HEK293 (cell line): Measurements from ENCODE around the gene TRAF3IP3.

ENCODE experiments used
- CTCF ChIA-PET: fragments of 350-600 bp; formaldehyde crosslinking; extraction: SDS; loops from one replicate; lab custom pipeline; 2021; ENCODE audit warnings: antibody characterized with exemption; lab: Yijun Ruan, JAX
- POLR2A ChIA-PET: fragments of 300-600 bp; formaldehyde crosslinking; extraction: SDS; loops from one replicate; lab custom pipeline; 2020; ENCODE audit warnings: antibody characterized with exemption, inconsistent platforms; lab: Yijun Ruan, JAX
- H3K27ac ChIP-seq: fragments of 200-500 bp; sonication (Bioruptor generic); 2 replicates; pipeline ENCODE4 v1.5.1; 2014; ENCODE audit warnings: low read depth, low read length, control low read depth, inconsistent platforms; ENCODE audit errors: extremely low read depth
- H3K36me3 ChIP-seq, 2 experiments: fragments of 200-500 bp in 1 of 2; sonication (Bioruptor generic) in 1 of 2; 1 replicate in 1 of 2; 2 replicates in 1 of 2; pipeline ENCODE4 v1.5.1; 2014 to 2017; ENCODE audit warnings: inconsistent platforms in 2 of 2, low read length in 2 of 2; ENCODE audit not compliant: control insufficient read depth in 2 of 2, insufficient read depth in 1 of 2
- H3K4me1 ChIP-seq: fragments of 200-500 bp; sonication (Bioruptor generic); 2 replicates; pipeline ENCODE4 v1.5.1; 2014; ENCODE audit warnings: mild to moderate bottlenecking, low read length, inconsistent platforms; ENCODE audit not compliant: control insufficient read depth, insufficient read depth
- H3K4me3 ChIP-seq: 2 replicates; pipeline ENCODE4 v1.5.1; 2011; ENCODE audit warnings: low read depth, mild to moderate bottlenecking, control low read depth, low read length, moderate library complexity
- H3K9me3 ChIP-seq: fragments of 200-500 bp; sonication (Bioruptor generic); 2 replicates; pipeline ENCODE4 v1.5.1; 2014; ENCODE audit warnings: low read depth, low read length, inconsistent platforms; ENCODE audit not compliant: control insufficient read depth, insufficient read depth
- AEBP2 ChIP-seq: fragments of 450-650 bp; formaldehyde crosslinking; IDR thresholded peaks from 2 replicates; pipeline ENCODE4 v1.5.1; 2016; ENCODE audit warnings: missing biosample characterization, missing genetic modification characterization, borderline replicate concordance
- HOXD13 ChIP-seq: sonication (generic); formaldehyde crosslinking; IDR thresholded peaks from 2 replicates; pipeline ENCODE4 v1.8.0; 2022; ENCODE audit warnings: missing genetic modification reagents, borderline replicate concordance
- PRDM10 ChIP-seq: fragments of 450-650 bp; formaldehyde crosslinking; IDR thresholded peaks from 2 replicates; pipeline ENCODE4 v1.5.1; 2016; ENCODE audit warnings: missing biosample characterization, missing genetic modification characterization
- REST ChIP-seq: fragments of 450-650 bp; formaldehyde crosslinking; IDR thresholded peaks from 2 replicates; pipeline ENCODE4 v1.5.1; 2016; ENCODE audit warnings: missing biosample characterization, missing genetic modification characterization
- SP2 ChIP-seq: fragments of 450-650 bp; formaldehyde crosslinking; IDR thresholded peaks from 2 replicates; pipeline ENCODE4 v1.5.1; 2016; ENCODE audit warnings: missing biosample characterization, missing genetic modification characterization
- YY1 ChIP-seq: fragments of 450-650 bp; formaldehyde crosslinking; IDR thresholded peaks from 2 replicates; pipeline ENCODE4 v1.5.1; 2018; ENCODE audit warnings: missing biosample characterization, missing genetic modification characterization
- ZFP3 ChIP-seq: fragments of 450-650 bp; formaldehyde crosslinking; IDR thresholded peaks from 2 replicates; pipeline ENCODE4 v1.5.1; 2016; ENCODE audit warnings: low read depth, missing biosample characterization, missing genetic modification characterization
- ZNF112 ChIP-seq: fragments of 450-650 bp; formaldehyde crosslinking; IDR thresholded peaks from 2 replicates; pipeline ENCODE4 v1.5.0; 2017; ENCODE audit warnings: missing biosample characterization, missing genetic modification characterization
- ZNF175 ChIP-seq: fragments of 450-650 bp; formaldehyde crosslinking; IDR thresholded peaks from 2 replicates; pipeline ENCODE4 v1.5.1; 2016; ENCODE audit warnings: missing biosample characterization, missing genetic modification characterization
- ZNF214 ChIP-seq: fragments of 450-650 bp; formaldehyde crosslinking; IDR thresholded peaks from 2 replicates; pipeline ENCODE4 v1.5.1; 2017; ENCODE audit warnings: missing biosample characterization, mild to moderate bottlenecking, missing genetic modification characterization, borderline replicate concordance
- ZNF23 ChIP-seq: fragments of 450-650 bp; formaldehyde crosslinking; IDR thresholded peaks from 2 replicates; pipeline ENCODE4 v1.5.1; 2016; ENCODE audit warnings: missing biosample characterization, missing genetic modification characterization, borderline replicate concordance
- ZNF423 ChIP-seq: fragments of 450-650 bp; formaldehyde crosslinking; IDR thresholded peaks from 2 replicates; pipeline ENCODE4 v1.5.1; 2016; ENCODE audit warnings: missing biosample characterization, missing genetic modification characterization
- ZNF433 ChIP-seq: fragments of 450-650 bp; formaldehyde crosslinking; IDR thresholded peaks from 2 replicates; pipeline ENCODE4 v1.5.1; 2016; ENCODE audit warnings: missing biosample characterization, missing genetic modification characterization, low read depth
- ZNF513 ChIP-seq: fragments of 450-650 bp; IDR thresholded peaks from 2 replicates; pipeline ENCODE4 v1.5.1; 2018; ENCODE audit warnings: missing biosample characterization, missing genetic modification characterization
- ZNF530 ChIP-seq: fragments of 450-650 bp; formaldehyde crosslinking; IDR thresholded peaks from 2 replicates; pipeline ENCODE4 v1.5.1; 2016; ENCODE audit warnings: low read depth, missing biosample characterization, missing genetic modification characterization
- ZNF544 ChIP-seq: fragments of 450-650 bp; formaldehyde crosslinking; IDR thresholded peaks from 2 replicates; pipeline ENCODE4 v1.5.0; 2017; ENCODE audit warnings: missing biosample characterization, missing genetic modification characterization
- ZNF571 ChIP-seq: fragments of 450-650 bp; formaldehyde crosslinking; IDR thresholded peaks from 2 replicates; pipeline ENCODE4 v1.5.0; 2017; ENCODE audit warnings: missing biosample characterization, missing genetic modification characterization
- ZNF596 ChIP-seq: fragments of 450-650 bp; IDR thresholded peaks from 2 replicates; pipeline ENCODE4 v1.5.0; 2018; ENCODE audit warnings: missing biosample characterization, mild to moderate bottlenecking, missing genetic modification characterization, moderate library complexity
- ZNF776 ChIP-seq: fragments of 450-650 bp; formaldehyde crosslinking; IDR thresholded peaks from 2 replicates; pipeline ENCODE4 v1.5.0; 2017; ENCODE audit warnings: missing biosample characterization, missing genetic modification characterization, borderline replicate concordance

The TRAF3IP3 gene

GRCh38 chr1:209778102-209778501, 22.2 kb downstream of the TRAF3IP3 start (continued):
- no peak for TF ChIP-seq ZNF423 (tag by site-specific recombination)
- TF ChIP-seq ZNF112, result no peak
- no peak for TF ChIP-seq ZNF596 (tag by site-specific recombination)
- TF ChIP-seq YY1 (tag by site-specific recombination), result no peak
- TF ChIP-seq ZFP3 (tag by site-specific recombination), result no peak

GRCh38 chr1:209780268-209780667, 24.4 kb downstream of the TRAF3IP3 start:
- ChIA-PET POLR2A (no interaction called here), CTCF (interaction anchor here (0.6 to 2.8 kb wide), 2 partner anchors 41 to 43 kb away, joined by 3 to 8 read pairs; no protein-coding TSS in a partner anchor)
- Histone ChIP-seq H3K36me3 (peaks cover 0 to 24% of the 10 kb centered on the region in 2 experiments; a peak in 1 of 3 replicates), H3K4me3 (no peak overlapping the region), H3K9me3 (no peaks in the 10 kb centered on the region), H3K4me1 (no peaks in the 10 kb centered on the region), H3K27ac (no peak overlapping the region)
- TF ChIP-seq ZNF175 (tag by site-specific recombination) (no peak), PRDM10 (tag by site-specific recombination) (peak; percentile 31; the same call in 1 of the 2 replicates)

GRCh38 chr1:209783386-209783785, 27.5 kb downstream of the TRAF3IP3 start:
- ChIA-PET POLR2A (interaction anchor here (1.5 to 1.8 kb wide), 6 partner anchors 8 to 211 kb away, joined by 3 to 14 read pairs (median 10); partner anchors contain the start of gene IRF6), CTCF (interaction anchor here (0.8 to 2.6 kb wide), 5 partner anchors 9 to 50 kb away, joined by 3 to 16 read pairs (median 5); no protein-coding TSS in a partner anchor)
- Histone ChIP-seq H3K9me3 (no peaks in the 10 kb centered on the region), H3K4me3 (no peak overlapping the region), H3K27ac (no peak overlapping the region), H3K36me3 (peaks cover 0 to 24% of the 10 kb centered on the region in 2 experiments; a peak in 1 of 3 replicates), H3K4me1 (no peaks in the 10 kb centered on the region)
- TF ChIP-seq AEBP2 (tag by site-specific recombination), result no peak
- TF ChIP-seq ZNF530 (tag by site-specific recombination), result no peak
- no peak for TF ChIP-seq ZNF23
- no peak for TF ChIP-seq ZNF513 (tag by site-specific recombination)
- no peak for TF ChIP-seq SP2
- no peak for TF ChIP-seq ZNF544
- no peak for TF ChIP-seq ZNF571
- TF ChIP-seq HOXD13 (CRISPR knock-in tag), result no peak
- TF ChIP-seq ZNF214 (tag by site-specific recombination), result no peak
- no peak for TF ChIP-seq ZNF776
- TF ChIP-seq ZNF433 (tag by site-specific recombination), result no peak
- no peak for TF ChIP-seq REST (tag by site-specific recombination)
